Measurements from ENCODE around the gene MLNR. TPM values are rescaled to one million over a fixed set of nuclear protein-coding genes. Genes with fewer than 3 reads are reported as not detected.

MLNR gene
- total RNA-seq, 1 experiment from 2014 or later: not detected

- Histone ChIP-seq H3K27me3 (ENCODE audit: insufficient read depth, low read length) (no peaks in the 10 kb centered on the region), H3K4me3 (replicated peaks in 1 of 2; ENCODE audit: low read depth in 1 of 2, low read length in 2 of 2) (no peak overlapping the region), H3K4me1 (ENCODE audit: control insufficient read depth in 1 of 2, insufficient read depth in 2 of 2, low read length in 2 of 2) (no peaks in the 10 kb centered on the region), H3K4me2 (ENCODE audit: low read length) (no peak overlapping the region), H3K79me2 (ENCODE audit: insufficient read depth, low read length) (no peaks in the 10 kb centered on the region), H3K9me2 (ENCODE audit: insufficient read depth) (no peaks in the 10 kb centered on the region), H3K9ac (ENCODE audit: low read length) (no peak overlapping the region), H4K20me1 (ENCODE audit: insufficient read depth) (no peaks in the 10 kb centered on the region), H3K36me3 (ENCODE audit: control insufficient read depth in 1 of 2, insufficient read depth in 2 of 2, low read length in 2 of 2) (no peaks in the 10 kb centered on the region), H3K9me3 (ENCODE audit: control insufficient read depth in 1 of 2, insufficient read depth in 1 of 2, low read depth in 1 of 2, low read length in 2 of 2) (no peaks in the 10 kb centered on the region), H3K27ac (ENCODE audit: low read depth, low read length) (no peak overlapping the region), H2AFZ (ENCODE audit: low read depth, low read length, poor library complexity, severe bottlenecking) (no peak overlapping the region)
- ATAC-seq (no peak), DNase-seq (ENCODE audit: low read depth, low spot score) (no peak)
- intact Hi-C loops (cut with micrococcal nuclease): no loop called here
- POLR2A ChIA-PET: no interaction called here
- RAD21 ChIA-PET (ENCODE audit: low non-redundant PET in 1 of 2, low total read pairs in 2 of 2, uncharacterized antibody in 2 of 2, unreplicated experiment in 2 of 2): no interaction called here
- CTCF ChIA-PET: no interaction called here
- no TSS peak for BruUV-seq (replicated peaks)
- TF ChIP-seq, protein P1, sequence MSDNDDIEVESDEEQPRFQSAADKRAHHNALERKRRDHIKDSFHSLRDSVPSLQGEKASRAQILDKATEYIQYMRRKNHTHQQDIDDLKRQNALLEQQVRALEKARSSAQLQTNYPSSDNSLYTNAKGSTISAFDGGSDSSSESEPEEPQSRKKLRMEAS (IDR thresholded peaks at IDR 0.05): no peak
- TF ChIP-seq POLR2AphosphoS5 (IDR thresholded peaks at IDR 0.05; ENCODE audit: low read depth, low read length) (no peak), EZH2 (IDR thresholded peaks at IDR 0.05) (no peak), EZH2phosphoT487 (IDR thresholded peaks at IDR 0.05; ENCODE audit: borderline replicate concordance) (no peak), FOSL1 (IDR thresholded peaks at IDR 0.05; ENCODE audit: low read depth) (no peak)
Observed at GRCh38 chr13:49226613-49227012, 6.5 kb downstream of the MLNR start.

DNA sequence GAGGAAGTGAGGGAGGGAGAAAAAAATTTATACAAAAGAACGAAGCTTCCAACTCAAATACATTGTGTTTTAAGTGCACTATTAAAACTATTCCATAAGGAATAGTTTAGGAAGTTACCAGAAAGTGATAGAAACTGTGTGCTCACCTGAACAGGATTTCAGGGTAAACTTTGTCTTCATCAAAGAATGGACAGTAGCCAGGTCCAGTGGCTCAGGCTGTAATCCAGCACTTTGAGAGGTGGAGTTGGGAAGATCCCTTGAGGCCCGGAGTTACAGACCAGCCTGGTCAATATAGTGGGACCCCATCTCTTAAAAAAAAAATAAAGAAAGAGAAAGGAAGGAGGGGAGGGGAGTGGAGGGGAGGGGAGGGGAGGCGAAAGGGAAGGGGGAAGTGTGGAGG, 14.6 kb downstream of the MLNR start:
- H3K4me2 ChIP-seq (ENCODE audit: low read length): no peak overlapping the region
- H3K36me3 ChIP-seq (ENCODE audit: control insufficient read depth in 1 of 2, insufficient read depth in 2 of 2, low read length in 2 of 2): no peaks in the 10 kb centered on the region
- TF ChIP-seq CTCF (IDR thresholded peaks at IDR 0.05 in 2 of 3, conservative IDR thresholded peaks at IDR 0.05 in 1 of 3; ENCODE audit: borderline replicate concordance in 1 of 3, insufficient read depth in 1 of 3, low read depth in 2 of 3, low read length in 2 of 3): no peak
- TF ChIP-seq EZH2 (IDR thresholded peaks at IDR 0.05): no peak
- no peak for TF ChIP-seq YY1 (IDR thresholded peaks at IDR 0.05; ENCODE audit: extremely low read depth, insufficient replicate concordance, low read depth, low read length)
- no peak for TF ChIP-seq RAD21 (IDR thresholded peaks at IDR 0.05; ENCODE audit: low read depth)
- TF ChIP-seq FOSL1 (IDR thresholded peaks at IDR 0.05; ENCODE audit: low read depth): no peak
- no peak for TF ChIP-seq POLR2A (IDR thresholded peaks at IDR 0.05; ENCODE audit: borderline replicate concordance, extremely low read depth, insufficient read depth, insufficient read length)
- TF ChIP-seq SP1 (IDR thresholded peaks at IDR 0.05; ENCODE audit: low read depth): no peak
- no peak for TF ChIP-seq CBX3 (IDR thresholded peaks at IDR 0.05; ENCODE audit: low read depth)
- TF ChIP-seq EZH2phosphoT487 (IDR thresholded peaks at IDR 0.05; ENCODE audit: borderline replicate concordance): no peak
- no peak for TF ChIP-seq SRF (IDR thresholded peaks at IDR 0.05; ENCODE audit: low read depth)
- no peak for TF ChIP-seq ZNF274 (IDR thresholded peaks at IDR 0.05; ENCODE audit: low read depth, low read length)
- TF ChIP-seq ELF1 (IDR thresholded peaks at IDR 0.05; ENCODE audit: borderline replicate concordance, low read depth): no peak
- TF ChIP-seq, protein P2, sequence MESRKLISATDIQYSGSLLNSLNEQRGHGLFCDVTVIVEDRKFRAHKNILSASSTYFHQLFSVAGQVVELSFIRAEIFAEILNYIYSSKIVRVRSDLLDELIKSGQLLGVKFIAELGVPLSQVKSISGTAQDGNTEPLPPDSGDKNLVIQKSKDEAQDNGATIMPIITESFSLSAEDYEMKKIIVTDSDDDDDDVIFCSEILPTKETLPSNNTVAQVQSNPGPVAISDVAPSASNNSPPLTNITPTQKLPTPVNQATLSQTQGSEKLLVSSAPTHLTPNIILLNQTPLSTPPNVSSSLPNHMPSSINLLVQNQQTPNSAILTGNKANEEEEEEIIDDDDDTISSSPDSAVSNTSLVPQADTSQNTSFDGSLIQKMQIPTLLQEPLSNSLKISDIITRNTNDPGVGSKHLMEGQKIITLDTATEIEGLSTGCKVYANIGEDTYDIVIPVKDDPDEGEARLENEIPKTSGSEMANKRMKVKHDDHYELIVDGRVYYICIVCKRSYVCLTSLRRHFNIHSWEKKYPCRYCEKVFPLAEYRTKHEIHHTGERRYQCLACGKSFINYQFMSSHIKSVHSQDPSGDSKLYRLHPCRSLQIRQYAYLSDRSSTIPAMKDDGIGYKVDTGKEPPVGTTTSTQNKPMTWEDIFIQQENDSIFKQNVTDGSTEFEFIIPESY (IDR thresholded peaks at IDR 0.05; ENCODE audit: extremely low read depth, insufficient replicate concordance, low read length): no peak
- TF ChIP-seq SIN3A (IDR thresholded peaks at IDR 0.05; ENCODE audit: low read depth): no peak
- DNase-seq (ENCODE audit: low read depth, low spot score) (no peak), ATAC-seq (no peak)
- H3K9me3 ChIP-seq (ENCODE audit: control insufficient read depth in 1 of 2, insufficient read depth in 1 of 2, low read depth in 1 of 2, low read length in 2 of 2): no peaks in the 10 kb centered on the region
- H3K79me2 ChIP-seq (ENCODE audit: insufficient read depth, low read length): no peaks in the 10 kb centered on the region
- no TSS peak for BruUV-seq (replicated peaks)
- H3K27me3 ChIP-seq (ENCODE audit: insufficient read depth, low read length): no peaks in the 10 kb centered on the region
- no peaks in the 10 kb centered on the region for H3K4me1 ChIP-seq (ENCODE audit: control insufficient read depth in 1 of 2, insufficient read depth in 2 of 2, low read length in 2 of 2)
- H3K9ac ChIP-seq (ENCODE audit: low read length): no peak overlapping the region
- no peak overlapping the region for H3K27ac ChIP-seq (ENCODE audit: low read depth, low read length)
- no peaks in the 10 kb centered on the region for H4K20me1 ChIP-seq (ENCODE audit: insufficient read depth)
- ChIA-PET POLR2A (no interaction called here), RAD21 (ENCODE audit: low non-redundant PET in 1 of 2, low total read pairs in 2 of 2, uncharacterized antibody in 2 of 2, unreplicated experiment in 2 of 2) (no interaction called here), CTCF (no interaction called here)
- H3K4me3 ChIP-seq (replicated peaks in 1 of 2; ENCODE audit: low read depth in 1 of 2, low read length in 2 of 2): no peak overlapping the region
- no peak overlapping the region for H2AFZ ChIP-seq (ENCODE audit: low read depth, low read length, poor library complexity, severe bottlenecking)
- no peaks in the 10 kb centered on the region for H3K9me2 ChIP-seq (ENCODE audit: insufficient read depth)
- intact Hi-C loops (cut with micrococcal nuclease): no loop called here
